Middle frontal gyrus (tissue), 1 donor: ENCODE results near the gene THAP7.

Source experiments
- DNase-seq: peaks from one replicate; pipeline ENCODE4 v3.0.0-alpha.2; 2015; ENCODE audit warnings: low spot score; ENCODE audit errors: extremely low spot score

Gene THAP7

DNA sequence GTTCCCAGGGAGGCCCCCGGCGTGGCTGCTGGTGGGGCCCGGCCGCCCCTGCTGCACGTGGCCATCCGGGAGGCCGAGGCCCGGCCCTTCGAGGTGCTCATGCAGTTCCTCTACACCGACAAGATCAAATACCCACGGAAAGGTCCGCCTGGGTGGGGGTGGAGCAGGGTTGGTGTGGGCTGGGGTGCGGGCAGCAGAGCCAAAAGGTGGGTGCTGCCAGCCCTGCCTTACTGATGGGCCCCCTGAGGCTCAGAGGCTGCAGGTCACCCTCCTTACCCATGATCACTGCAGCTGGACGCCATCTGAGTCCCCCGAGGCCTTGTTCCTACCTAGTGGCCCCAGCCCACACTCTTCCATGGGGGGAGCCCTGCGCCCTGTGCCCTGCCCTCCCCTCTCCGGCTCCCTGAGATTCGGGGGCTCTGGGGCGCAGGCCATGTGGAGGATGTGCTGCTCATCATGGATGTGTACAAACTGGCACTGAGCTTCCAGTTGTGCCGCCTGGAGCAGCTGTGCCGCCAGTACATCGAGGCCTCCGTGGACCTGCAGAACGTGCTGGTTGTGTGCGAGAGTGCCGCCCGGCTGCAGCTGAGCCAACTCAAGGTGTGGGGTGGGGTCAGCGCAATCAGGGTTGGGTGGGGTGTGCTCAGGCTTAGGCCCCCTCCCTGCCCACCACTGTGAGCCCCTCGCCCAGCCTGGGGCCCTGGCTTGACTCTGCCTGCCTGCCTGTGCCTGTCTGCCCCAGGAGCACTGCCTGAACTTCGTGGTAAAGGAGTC lies 7.6 kb downstream of the THAP7 start:
- DNase-seq: no peak

DNA sequence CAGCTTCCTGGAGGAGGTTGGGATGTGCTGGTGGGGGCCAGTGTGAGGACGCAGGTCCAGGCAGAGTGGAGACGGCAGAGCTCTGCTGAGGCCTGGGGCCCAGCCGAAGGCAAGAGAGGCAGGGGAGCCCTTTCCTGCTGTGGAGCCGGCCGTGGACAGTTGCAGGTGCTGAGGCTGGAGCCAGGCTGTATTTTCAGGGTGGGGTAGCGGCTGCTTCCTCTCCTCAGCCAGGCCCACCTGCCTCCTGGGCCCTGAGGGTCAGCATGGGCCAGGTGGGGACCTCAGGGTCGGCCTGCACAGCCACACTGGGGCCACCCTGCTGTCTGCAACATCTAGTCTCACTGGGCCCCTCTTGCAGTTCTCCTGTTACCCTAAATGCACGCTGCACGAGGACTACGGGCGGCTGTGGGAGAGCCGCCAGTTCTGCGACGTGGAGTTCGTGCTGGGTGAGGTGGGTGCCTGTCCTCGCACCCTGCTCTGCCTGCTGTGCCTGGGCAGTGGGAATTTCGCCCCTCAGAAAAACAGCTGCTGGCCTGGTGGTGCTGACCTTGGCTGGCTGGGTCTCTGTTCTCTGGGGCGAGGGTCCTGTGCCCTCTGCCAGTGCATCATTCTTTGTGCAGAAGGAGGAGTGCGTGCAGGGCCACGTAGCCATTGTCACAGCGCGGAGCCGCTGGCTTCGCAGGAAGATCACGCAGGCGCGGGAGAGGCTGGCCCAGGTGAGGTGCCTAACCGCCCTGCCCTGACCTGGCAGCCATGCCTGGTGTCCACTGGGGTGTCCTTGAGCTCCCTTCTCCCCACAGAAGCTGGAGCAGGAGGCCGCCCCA lies 8.4 kb downstream of the THAP7 start:
- no peak for DNase-seq

DNA sequence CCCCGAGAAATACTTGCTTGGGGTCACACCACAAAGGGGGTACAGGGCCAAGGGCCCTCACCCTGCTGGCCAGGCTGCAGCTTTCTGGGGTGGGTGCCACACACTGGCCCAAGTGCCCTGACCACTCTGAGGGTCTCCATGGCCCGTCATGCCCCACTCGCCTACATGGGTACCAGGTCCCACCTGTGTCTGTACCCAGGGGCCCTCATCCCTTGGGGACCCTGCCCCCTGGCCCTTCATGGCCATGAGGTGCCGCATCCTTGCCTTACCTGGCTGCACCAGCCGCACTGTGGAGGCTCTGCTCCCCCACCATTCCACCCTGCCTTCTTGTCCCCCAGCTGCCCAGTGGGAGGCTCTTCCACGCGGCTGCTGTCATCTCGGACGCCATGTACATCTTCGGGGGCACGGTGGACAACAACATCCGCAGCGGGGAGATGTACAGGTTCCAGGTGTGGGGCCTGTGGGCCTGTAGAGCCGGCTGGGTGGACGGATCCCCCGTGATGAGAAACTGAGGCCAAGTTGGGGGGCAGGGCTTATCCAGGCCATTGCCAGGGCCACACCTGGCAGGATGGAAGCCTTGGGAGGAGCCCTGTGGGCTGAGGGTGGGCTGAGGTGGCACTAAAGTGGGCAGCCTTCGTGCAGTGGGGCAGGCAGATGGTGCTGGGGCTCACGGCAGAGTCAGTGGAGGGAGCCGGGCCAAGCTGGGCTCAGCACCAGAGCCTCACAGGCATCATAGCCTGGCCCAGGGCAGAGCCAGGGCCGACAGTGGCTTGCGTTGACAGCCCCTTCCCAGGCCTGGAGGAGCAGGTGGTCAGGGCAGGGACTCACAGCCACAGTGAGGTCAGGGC lies 9.2 kb downstream of the THAP7 start:
- no peak for DNase-seq

DNA sequence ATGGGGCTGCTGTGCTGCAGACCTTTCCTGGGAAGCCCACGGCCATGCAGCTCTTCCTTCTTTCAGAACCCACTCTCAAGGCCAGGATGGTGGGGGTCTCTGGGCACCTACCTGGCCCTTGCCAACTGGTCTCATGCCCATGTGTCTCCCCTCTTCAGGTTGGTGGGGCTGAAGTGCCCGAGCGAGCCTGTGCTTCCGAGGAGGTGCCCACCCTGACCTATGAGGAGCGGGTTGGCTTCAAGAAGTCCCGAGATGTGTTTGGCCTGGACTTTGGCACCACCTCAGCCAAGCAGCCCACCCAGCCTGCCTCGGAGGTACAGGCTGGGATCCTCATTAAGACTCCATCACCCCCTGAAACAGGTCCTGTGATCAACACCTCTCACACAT lies 9.9 kb downstream of the THAP7 start:
- DNase-seq: no peak

DNA sequence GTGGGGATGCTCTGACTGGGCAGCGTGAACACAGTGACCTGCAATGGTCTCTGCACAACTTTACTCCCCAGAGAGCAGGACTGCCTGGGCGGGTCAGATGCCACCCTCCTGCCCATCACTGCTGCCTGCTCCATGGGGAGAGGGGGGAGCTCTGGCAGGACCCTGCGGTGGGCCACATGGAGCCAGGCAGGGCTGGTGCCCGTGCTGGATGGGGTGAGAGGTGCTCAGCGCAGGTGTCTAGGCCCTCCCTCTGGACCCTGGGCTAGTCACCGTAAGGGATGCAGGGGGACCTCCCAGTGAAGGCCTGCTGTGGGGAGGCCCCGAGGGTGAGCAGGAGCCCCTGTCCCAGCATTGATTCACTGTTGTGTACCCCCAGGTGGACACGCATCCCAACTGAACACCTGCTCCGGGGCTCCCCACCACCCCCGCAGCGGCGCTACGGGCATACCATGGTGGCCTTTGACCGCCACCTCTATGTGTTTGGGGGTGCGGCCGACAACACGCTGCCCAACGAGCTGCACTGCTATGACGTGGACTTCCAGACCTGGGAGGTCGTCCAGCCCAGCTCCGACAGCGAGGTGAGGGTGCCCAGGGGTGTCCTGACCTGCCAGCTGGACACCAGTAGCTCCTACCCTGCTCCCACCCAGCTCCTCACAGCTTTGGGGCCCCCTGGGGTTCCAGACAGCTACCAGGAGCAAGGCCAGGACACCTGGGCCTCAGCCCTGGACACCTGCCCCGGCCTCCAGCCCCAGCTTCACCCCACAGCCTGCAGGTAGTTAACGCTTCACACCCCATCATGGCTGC lies 10.5 kb downstream of the THAP7 start:
- DNase-seq: no peak

DNA sequence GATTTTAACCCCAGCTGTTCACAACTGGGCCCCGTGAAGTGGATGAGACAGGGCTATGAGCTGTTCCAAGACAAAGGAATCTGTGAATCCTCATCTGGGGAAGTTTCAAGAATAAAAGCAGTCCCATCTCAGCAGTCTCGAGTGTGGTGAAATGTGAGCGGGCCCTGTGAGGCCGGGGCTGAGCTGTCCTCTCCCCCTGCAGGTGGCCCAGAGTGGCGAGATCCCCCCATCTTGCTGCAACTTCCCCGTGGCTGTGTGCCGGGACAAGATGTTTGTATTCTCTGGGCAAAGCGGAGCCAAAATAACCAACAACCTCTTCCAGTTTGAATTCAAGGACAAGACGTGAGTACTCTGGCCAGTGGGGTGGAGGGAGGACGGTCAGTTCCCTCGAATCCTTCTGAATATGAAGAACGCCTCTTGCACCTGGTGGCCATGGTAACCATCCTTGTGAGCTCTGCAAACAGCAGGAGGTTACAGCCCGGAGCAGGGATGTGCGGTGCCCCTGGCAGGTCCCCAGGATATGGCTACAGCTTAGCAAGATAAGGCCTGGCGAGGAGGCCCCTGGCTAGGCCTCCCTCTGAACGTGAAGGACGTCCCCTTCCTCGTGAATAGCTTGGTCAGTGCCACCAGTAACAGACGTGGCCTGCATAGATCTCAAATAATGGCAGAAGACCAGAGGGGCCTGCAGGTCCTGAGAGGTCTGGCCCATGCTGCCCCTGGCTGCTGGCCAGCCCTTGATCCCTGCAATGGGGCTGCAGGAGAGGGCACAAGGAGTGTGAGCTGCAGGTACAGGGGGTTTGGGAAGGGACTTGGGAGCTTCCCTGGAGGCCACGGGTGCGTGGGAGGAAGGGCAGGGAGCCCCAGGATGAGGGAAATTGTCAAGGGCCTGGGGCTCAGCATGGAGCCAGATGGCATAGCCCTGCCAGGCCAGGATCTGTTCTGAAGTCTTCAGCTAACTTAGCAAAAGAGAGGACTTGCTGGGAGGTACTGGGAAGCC lies 11.4 kb downstream of the THAP7 start:
- no peak for DNase-seq

DNA sequence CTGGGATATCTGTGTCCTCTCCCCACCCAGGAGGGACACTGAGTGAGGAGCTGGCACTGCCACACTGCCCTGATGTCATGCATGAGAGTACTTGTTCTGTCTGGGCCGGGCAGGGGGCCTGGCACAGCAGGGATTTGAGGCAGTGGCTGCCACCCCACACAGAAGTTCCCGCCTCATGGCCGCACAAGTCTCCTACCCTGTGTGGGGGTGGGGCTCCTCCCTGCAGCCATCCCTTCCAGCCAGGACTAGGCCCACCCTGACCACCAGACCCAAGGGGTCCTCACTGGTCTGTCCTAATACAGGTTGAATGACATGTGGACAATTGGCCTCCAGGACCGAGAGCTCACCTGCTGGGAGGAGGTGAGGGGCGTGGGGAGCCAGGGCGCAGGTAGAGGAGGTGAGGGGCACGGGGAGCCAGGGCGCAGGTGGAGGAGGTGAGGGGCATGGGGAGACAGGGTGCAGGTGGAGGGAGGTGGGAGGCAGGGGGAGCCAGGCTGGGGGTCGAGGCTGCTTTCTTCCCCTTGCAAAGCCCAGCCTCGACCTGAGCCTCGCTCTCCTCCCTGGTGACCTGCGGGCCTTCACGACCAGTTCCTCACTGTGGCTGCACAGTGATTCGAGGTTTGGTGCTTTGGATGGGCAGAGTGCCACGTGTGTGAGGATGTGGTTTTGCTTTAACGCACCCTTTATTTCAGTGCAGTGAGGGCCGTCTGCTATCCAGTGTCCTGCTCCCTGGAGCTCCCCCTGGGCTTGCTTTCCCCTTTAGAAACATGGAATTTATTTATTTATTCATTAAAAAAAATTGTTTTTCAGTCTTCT lies 12.4 kb downstream of the THAP7 start:
- no peak for DNase-seq

DNA sequence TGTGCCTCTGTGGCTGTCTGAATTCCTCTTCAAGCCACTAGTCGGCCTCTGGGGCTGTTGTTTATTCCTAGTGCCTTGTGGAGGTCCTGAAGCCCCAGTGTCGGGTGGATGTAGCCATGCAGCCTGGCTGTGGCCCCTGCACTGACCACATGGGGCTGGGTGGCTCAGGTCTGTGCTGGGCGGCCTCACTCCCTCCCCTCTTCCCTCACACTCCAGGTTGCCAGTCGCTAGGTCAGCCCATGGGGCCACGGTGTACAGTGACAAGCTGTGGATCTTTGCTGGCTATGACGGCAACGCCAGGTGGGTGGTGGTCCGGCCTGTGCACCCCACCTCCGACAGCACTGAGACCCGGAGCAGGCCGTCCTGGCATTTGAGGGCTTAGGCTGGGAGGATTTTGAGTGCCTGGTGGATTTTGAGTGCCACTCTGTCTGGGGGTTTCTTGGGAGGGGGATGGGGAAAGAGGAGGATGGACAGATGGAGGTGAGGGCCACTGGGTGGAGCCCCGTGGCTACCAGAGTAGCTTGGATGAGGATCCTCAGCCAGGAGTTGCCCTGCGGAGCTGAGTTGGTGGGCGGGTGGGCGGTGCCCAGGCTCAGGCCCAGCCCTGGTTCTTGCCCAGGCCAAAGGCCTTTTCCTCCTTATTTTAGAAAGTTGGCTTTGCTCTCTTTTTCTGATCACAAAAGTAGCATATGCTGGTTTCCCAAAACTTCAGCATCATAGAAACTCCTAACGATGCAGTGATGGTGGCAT lies 13.2 kb downstream of the THAP7 start:
- DNase-seq: no peak

DNA sequence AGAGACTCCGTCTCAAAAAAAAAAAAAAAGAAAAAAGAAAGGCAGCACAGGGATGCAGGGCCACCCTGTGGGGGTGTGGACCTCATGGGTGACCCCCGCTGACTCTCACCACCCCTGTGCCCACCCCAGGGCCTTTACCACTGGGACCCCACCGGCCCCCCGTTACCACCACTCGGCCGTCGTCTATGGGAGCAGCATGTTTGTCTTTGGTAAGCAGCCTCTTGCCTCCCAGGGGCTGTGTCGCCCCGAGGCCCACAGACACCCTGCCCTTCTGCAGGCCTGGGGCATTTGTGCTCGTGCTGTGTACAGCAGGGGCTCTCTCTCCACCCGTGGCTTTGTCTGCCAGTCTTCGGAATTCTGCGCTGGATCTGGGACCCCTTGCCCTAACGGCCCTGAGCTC lies 14.5 kb downstream of the THAP7 start:
- DNase-seq: no peak

DNA sequence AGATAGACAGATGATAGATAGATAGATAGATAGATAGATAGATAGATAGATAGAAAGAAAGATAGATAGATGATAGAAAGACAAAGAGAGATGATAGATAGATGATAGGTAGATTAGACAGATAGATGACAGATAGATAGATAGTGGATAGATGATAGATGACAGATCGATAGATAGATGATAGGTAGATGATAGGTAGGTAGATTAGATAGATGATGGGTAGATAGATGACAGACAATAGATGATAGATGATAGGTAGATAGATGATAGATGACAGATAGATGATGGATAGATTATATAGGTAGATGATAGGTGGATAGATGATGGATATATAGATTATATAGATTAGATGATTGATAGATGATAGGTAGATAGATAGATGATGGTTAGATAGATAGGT lies 15.6 kb downstream of the THAP7 start:
- DNase-seq: no peak

DNA sequence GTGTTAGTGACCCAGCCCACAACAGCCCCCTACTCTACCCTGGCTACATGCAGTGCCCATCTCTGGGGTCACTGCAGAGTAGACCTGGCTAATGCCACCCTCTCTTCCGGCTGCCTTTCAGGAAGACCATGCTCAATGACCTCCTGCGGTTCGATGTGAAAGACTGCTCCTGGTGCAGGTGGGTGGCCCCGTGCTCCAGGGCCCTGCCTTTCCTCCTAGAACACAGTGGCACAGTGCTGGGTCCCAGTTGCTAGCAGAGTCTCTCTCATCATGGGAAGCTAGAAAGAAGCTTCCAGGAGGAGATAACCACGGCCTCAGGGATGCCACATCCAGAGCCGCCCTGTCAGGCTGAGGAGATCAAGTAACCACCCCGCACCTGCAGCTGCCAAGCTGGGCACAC lies 16.2 kb downstream of the THAP7 start:
- no peak for DNase-seq

DNA sequence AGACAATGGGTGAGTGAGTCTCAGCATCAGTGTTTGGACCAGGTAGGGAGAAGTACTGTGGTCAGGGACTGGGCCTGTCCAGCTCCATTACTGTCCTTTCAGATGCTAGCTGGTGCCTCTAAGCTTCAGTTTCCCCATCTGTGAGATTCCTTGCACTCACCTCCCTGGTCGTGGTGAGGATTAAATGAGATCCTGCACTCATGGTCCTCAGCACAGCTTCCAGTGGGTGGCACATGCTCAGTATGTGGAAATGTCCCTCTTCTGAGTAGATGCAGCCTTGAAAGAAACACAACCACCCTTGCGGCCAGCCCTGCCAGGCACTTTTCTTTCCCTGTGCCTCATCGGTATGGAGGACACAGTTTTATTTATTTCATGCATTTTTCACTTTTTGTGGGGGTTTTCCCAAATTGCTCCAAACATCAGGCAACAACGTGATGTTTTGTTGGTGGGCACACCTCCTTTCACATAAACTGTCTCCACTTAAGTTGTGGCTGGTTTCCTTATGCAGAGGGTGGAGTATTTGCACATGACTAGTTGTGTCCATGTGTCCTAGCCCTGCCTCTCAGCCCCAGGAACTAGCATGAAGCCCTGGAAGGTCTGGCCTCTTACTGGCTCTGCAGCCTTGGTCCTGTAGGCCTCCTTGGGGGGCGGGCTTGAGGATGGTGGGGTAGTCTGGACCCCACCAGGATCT lies 18.7 kb downstream of the THAP7 start:
- no peak for DNase-seq

DNA sequence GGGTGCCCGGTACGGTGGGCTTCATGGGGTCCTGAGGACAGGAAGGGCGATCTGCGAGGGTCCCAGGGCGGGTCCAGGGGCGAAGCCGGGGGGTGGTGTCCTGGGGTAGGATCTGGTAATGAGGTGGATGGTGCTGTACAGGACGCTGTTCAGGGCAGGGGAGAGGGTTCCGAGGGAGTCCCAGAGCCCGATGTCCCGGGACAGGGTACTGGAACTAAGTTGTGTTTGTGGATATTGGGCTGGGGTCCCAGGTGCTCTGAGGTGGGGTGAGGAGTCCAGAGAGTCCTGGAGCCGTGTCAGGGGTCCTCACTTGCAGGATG lies 19.4 kb downstream of the THAP7 start:
- DNase-seq: no peak

DNA sequence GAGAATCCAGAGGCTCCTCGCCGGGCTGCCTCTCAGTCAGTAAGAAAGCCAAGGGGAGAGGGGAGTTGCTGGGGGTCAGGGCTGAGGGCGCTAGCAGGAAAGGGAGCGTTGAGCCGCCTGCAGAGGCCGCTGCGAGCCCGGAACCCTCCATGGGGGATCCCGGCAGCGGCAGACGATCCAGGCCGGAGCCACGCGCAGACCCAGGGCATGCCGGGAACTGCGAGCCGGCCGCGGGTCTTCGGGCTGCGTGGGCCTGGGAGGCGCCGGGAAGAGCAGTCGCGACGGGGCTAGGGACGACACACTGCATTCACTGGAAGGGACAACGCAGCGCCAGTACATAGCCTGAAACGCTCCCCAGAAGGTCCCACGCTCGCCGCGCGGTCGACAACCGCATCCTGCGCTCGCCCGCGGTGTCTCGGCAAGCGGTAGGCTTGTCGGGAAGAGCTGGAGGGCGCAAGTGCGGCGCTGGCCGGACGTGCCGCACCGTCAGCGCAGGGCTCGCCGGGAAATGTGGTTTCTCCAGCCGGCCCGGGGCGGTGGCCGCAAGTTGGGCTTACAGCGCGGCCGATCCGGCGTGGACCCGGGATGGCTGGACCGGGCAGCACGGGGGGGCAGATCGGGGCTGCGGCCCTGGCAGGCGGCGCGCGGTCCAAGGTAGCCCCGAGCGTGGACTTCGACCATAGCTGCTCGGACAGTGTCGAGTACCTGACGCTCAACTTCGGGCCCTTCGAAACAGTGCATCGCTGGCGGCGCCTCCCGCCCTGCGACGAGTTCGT lies 19.9 kb downstream of the THAP7 start, which contains the start of gene LZTR1:
Gene LZTR1 (plus strand): TSS at position 511 of the 776 bp plus-strand sequence. CDS start 75 bp downstream, at position 586.
- peak; percentile 74 for DNase-seq

DNA sequence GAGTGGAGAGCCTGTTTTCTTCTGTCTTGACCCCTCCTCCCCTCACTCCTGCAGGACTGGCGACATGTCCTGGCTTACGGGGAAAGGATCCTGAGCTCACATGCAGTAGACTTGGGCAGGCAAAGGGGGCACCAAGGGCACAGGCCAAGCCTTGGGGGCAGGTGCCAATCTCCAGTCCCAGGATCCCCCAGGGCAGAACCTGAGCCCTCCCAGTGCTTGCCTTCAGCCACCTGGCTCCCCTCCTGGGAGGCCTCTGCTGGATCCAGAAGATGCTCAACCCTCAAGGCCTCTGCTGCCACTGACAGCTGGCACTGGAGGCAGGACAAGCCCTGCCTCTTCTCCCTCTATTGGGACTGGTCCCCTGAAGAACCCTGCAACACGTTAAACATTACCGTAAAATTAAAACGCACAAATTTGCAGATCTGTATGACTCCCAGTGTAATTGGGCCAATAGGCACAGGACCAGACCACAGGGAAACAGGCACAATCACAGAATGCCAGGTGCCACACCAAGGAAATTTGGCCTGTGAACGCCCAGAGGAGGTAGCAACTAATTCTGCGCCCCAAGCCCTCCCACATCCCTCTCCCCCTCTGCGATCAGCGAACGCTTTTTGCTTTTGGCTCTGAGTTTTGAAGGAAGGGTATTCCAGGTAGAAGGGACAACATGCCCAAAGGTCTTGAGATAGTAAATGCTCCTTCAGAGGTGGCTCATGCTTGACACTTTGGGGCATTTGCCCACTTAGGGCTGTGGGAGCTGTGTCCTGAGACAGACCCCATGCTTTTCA lies 20.8 kb downstream of the THAP7 start:
- no peak for DNase-seq

DNA sequence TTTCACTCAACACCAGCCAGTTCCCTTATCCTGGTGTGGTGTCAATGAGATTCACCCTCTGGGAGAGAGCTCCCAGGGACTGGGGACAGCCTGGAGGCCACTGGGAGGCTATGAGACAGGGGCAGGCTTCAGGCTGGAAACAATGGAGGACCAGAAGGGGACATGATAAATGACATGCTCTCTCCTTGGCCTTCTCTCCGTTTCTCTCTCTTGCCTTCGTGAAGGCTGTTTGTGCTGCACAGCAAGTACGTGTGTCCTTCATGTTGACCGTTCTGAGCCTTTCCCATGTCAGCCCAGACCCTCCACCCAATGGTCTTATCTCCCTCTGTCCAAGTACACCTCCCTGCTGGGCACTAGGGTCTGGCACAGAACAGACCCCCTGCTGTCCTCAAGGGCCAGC lies 21.4 kb downstream of the THAP7 start:
- DNase-seq: no peak
